Stimulated activated CD8-positive, alpha-beta memory T cell treated with anti-CD3 and anti-CD28 coated beads, Interleukin-12 subunit alpha, Interleukin-12 subunit beta, amount 100 ng/mL, for 4 hours (primary cell): ENCODE results near the gene PHACTR4.
"Not testable (repeated sequence)": the region's sequence is repeated elsewhere in the genome, so short reads cannot be mapped to it uniquely, and the experiment has no call there.

Experiments used
- DNase-seq: peaks from one replicate; pipeline ENCODE4 v3.0.0-alpha.2; 2020; ENCODE audit warnings: low read depth

Gene PHACTR4

DNA sequence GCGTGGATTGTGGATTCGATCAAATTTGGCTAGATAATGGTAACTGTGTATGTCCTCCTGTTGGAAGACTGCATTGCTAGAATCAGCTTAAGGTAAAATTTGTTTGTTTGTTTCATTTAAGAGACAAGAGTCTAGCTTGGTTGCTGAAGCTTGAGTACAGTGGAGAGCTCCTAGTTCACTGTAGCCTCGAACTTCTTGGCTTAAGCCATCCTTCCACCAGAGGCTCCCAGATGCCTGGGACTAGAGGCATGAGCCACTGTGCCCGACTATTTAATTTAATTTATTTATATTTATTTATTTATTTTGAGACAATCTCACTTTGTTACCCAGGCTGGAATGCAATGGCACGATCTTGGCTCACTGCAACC lies 1.5 kb downstream of the PHACTR4 start:
- DNase-seq: no peak

DNA sequence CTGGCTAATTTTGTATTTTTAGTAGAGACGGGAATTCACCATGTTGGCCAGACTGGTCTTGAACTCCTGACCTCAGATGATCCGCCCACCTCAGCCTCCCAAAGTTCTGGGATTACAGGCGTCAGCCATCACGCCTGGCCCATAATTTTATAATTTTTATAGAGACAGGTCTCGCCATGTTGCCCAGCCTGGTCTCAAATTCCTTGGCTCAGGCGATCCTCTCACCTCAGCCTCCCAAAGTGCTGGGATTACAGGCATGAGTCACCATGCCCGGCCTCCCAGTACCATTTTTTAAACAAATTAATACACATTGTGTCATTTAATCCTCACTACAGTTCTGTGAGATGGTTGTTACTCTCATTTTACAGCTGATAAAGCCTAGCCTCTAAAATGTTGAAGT lies 3.9 kb downstream of the PHACTR4 start:
- not testable (repeated sequence) for DNase-seq

DNA sequence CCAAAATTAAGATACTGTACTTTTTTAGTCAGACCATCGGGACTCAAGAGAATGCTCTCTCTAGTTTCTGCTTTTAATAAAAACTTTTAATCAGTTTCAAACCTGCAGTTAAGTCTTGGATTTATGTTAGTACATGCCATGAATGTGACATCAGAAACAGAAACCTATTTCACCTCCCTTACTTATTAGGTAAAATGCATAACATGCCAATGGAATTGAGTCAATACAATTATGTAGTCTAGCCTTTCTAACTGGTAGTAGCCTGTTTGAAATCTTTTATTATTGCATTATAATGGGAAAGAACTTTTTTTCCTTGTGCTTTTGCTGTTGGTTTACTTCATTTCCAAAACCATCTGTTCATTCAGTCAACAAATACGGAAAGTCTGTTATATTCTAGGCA lies 4.8 kb downstream of the PHACTR4 start:
- no peak for DNase-seq

DNA sequence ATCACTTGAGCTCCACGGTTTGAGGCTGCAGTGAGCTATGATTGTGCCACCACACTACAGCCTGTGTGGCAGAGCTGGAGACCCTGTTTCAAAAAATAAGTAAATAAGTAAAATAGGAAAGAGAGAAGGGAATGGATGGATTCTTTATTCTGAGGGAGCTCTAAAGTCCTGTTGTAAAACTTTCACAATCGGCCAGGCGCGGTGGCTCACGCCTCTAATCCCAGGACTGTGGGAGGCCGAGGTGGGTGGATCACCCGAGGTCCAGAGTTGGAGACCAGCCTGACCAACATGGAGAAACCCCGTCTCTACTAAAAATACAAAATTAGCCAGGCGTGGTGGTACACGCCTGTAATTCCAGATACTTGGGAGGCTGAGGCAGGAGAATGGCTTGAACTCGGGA lies 6.1 kb downstream of the PHACTR4 start:
- DNase-seq: not testable (repeated sequence)

DNA sequence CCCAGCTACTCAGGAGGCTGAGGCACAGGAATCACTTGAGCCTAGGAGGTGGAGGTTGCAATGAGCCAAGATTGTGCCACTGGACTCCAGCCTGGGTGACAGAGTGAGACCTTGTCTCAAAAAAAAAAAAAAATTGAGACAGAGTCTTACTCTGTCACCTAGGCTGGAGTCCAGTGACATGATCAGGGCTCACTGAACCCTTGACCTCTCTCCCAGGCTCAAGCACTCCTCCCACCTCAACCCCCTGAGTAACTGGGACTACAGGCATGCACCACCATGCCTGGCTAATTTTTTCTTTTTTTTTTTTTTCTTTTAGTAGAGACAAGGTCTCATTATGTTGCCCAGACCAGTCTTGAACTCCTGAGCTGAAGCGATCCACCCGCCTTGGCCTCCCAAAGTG lies 6.7 kb downstream of the PHACTR4 start:
- not testable (repeated sequence) for DNase-seq

DNA sequence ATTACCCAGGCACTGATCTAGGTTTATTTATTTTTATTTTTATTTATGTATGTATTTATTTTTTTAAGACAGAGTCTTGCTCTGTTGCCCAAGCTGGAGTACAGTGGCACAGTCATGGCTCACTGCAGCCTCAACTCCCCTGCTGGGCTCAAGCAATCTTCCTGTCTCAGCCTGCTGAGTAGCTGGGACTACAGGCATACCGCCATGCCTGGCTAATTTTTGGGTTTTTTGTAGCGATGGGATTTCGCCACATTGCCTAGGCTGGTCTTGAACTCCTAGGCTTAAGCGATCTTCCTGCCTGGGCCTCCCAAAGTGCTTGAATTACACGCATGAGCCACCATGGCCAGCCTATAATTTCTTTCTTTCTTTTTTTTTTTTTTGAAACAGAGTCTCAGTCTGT lies 9.4 kb downstream of the PHACTR4 start:
- DNase-seq: no peak

DNA sequence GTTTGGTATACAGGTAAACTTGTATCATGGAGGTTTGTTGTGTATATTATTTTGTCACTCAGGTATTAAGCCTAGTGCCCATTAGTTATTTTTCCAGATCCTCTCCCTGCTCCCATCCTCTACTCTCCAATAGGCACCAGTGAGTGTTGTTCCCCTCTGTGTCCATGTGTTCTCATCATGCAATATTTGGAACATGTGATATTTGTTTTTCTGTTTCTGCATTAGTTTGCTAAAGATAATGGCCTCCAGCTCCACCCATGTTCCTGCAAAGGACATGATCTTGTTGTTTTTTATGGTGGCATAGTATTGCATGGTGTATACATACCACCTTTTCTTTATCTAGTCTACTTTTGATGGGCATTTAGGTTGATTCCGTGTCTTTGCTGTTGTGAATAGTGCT lies 10.9 kb downstream of the PHACTR4 start:
- no peak for DNase-seq

DNA sequence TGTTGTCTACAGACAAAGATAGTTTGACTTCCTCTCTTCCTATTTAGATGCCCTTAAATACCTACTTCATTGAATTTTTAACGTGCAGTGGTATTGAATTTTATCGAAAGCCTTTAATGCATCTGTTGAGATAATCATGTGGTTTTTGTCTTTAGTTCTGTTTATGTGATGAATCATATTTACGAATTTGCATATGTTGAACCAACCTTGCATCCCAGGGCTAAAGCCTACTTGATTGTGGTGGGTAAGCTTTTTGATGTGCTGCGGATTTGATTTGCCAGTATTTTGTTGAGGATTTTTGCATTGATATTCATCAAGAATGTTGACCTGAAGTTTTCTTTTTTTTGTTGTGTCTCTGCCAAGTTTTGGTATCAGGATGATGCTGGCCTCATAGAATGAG lies 14.2 kb downstream of the PHACTR4 start:
- not testable (repeated sequence) for DNase-seq

DNA sequence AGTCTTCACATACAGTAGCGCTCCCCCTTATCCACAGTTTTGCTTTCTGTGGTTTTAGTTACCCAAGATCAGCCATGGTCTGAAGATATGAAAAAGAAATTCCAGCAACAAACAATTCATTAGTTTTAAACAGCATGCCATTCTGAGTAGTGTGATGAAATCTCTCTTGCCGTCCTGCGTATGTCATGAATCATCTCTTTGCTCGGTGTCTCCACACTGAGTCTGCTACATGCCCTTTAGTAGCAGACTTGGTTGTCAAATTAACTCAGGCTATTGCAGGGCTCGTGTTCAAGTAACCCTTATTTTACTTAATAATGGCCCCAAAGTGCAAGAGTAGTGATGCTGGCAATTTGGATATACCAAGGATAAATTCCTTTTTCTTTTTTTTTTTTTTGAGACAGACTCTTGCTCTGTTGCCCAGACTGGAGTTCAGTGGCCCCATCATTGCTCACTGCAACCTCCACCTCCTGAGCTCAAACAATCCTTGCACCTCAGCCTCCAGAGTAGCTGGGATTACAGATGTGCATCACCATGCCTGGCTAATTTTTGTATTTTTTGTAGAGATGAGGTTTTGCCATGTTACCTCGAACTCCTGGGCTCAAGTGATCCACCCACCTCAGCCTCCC lies 22.6 kb downstream of the PHACTR4 start:
- no peak for DNase-seq

DNA sequence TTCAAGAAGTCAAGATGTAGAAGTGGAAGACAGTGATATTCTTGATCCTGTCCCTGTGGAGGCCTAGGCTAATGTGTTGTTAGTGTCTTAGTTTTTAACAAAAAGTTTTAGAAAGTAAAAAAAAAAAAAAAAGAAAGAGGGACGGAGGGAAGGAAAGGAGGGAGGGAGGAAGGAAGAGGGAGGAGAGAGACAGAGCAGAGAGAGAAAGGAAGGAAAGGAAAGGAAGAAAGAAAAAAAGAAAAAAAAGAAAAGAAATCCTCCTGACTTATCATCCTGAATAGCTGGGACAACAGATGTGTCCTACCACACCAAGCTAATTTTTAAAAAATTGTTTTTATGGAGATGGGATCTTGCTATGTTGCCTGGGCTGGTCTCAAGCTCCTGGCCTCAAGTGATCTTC lies 24.6 kb downstream of the PHACTR4 start:
- DNase-seq: no peak

DNA sequence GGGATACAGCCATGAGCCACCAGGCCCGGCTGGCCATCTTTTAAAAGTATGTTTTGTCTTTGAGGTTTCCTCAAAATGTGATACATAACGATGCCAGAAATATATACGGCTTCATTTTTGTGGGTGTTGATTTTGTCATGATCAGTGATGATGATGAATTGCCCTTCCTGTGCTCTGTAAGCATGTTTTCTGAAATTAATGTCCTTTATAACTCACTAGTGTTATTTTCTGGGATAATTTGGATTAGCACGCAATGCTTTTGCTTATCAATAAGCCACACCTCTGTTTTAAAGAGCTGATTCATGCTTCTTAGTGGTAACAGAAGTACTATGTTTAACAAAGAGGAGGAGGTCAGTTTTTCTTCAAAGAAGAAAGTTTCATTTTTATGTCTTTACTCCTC lies 25.6 kb downstream of the PHACTR4 start:
- no peak for DNase-seq

DNA sequence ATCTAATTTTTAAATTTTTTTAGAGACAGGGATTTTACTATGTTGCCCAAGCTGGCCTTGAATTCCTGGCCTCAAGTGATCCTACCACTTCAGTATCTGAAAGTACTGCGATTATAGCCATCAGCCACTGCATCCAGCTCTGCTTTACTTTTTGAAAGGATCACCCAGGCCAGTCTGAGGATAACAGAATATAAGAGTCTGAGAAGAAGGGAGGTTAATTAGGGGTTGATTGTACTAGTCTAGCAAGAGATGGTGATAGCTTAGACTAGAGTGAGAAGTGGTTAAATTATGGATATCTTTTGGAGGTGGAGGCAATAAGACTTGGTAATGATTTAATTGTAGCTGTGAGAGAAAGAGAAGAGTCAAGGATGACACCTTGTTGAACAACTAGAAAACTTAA lies 32.2 kb downstream of the PHACTR4 start:
- DNase-seq: no peak

DNA sequence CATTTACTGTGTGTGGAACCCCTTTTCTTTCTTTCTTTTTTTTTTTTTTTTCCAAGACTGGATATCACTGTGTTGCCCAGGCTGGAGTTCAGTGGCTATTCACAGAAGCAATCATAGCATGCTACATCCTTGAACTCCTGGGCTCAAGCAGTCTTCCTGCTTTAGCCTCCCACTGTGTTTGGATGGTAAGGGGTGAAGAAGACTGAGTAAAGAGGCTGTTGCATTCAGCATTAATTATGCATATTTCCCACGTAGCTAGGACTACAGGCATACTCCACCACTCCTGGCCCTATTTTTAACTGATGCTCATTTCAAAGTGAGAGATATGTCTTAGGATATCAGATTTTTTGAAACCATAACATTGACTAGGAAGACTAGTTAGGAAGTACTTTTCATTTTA lies 39.5 kb downstream of the PHACTR4 start:
- DNase-seq: no peak

DNA sequence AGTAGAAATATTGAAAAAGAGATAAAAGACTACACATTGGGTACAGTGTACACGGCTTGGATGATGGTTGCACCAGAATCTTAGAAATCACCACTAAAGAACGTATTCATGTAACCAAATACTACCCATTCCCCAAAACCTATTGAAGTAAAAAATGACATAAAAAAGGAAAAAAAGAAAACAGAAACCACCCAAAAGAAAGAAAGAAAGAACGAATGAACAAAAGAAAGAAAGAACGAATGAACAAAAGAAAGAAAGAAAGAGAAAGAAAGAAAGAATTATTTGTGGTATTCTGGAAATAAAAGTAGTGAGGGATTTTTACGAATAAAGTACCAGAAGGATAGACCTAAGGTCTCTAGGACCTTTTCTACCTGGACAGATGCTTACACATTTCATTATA lies 42.1 kb downstream of the PHACTR4 start:
- DNase-seq: no peak

DNA sequence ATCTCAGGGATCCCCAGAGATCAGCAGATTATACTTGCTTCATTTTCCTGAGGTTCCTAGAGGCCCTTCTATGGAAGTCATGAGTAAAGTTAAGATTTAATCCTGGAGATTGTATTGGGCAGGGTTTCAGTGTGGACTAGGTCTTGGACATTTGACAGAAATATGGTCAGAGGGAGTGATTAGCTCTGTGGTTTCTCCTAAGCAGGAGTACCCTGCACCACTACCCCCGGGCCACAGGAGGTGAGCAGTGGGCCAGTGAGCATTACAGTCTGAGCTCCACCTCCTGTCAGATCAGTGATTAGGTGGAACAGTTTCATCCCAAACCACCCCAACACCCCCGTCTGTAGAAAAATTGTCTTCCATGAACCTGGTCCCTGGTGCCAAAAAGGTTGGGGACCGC lies 43.2 kb downstream of the PHACTR4 start:
- DNase-seq: no peak

DNA sequence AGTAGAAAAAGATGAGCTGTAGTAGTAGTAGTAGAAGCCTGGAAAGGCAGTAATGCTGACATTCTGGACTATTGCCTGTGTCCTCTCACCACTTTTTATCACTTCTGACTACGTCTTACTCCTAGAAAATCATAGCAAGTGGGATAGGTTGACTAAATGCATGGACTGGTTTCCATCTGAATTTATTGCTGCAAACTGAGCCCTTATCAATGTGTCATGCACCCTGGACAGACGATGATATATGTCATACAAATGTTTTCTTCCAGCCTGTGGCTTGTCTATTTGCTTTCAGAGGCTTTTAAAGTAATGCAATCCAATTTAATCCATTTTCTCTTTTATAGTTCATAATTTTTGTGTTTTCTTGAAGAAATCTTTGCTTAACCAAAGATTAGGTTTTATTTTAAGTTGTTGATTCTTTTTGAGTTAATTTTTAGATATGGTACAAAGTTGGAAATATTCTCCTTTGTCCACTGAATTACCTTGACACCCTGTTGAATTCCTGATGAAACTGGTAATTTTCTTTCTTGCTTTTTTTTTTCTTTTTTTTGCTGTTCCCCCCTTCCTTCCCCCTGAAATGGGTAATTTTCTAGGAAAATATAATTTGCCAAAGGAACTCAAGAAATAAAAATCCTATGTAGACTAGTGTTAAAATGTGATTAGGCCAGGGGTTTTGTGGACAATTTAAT lies 47.1 kb downstream of the PHACTR4 start:
- no peak for DNase-seq

DNA sequence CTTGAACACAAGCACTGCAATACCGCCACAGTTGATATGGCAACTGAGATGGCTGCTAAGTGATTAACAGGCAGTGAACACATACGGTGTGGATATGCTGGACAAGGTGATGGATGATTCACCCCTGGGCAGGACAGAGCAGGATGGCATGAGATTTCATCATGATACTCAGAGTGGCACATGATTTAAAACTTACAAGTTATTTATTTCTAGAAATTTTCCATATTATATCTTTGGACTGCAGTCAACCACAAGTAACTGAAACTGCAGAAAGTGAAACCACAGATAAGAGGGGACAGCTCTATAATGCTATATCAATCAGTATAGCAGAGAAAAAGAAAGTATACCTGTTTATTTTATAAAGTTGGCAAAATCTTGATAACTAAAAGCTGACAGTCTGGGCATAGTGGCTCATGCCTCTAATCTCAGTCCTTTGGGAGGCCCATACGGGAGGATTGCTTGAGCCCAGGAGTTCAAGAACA lies 47.9 kb downstream of the PHACTR4 start:
- DNase-seq: no peak

DNA sequence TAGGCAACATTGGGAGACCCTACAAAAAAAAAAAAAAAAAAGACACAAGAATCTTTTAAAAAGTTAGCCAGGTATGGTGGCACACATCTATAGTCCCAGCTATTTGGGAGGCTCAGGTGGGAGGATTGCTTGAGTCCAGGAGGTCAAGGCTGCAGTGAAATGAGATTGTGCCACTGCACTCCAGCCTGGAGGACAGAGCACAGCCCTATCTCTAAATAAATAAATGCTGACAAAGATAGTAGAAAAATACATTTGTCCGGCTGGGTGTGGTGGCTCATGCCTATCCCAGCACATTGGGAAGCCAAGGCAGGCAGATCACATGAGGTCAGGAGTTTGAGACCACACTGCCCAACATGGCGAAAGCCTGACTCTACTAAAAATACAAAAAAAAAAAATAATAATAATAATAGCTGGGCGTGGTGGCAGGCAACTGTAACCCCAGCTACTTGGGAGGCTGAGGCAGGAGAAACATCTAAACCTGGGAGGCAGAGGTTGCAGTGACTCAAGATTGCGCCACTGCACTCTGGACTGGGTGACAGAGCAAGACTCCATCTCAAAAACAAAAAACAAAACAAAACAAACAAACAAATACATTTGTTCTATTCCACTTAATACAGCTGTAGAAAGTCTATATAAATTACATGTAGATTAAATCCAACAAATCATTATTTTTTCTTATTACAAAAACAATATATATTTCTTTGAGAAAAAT lies 48.5 kb downstream of the PHACTR4 start:
- DNase-seq: no peak

DNA sequence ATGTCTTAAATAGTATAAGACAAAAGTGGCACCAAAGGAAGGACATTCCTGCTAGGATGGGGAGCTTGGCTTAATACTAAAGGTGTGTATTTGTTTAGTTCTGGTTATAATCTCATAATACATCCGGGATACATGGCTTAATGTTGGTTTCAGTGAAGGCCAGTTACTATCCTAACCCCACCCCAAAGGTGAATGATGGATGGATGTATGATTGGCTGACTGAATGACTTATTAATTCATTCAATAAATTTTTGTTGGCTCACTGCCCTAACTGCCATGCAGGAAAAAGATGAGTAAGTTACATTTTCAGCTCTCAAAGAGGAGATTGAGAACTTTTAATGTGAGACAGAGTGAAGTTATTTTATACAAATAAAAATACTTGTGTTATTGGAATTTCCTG lies 52.2 kb downstream of the PHACTR4 start:
- DNase-seq: no peak

DNA sequence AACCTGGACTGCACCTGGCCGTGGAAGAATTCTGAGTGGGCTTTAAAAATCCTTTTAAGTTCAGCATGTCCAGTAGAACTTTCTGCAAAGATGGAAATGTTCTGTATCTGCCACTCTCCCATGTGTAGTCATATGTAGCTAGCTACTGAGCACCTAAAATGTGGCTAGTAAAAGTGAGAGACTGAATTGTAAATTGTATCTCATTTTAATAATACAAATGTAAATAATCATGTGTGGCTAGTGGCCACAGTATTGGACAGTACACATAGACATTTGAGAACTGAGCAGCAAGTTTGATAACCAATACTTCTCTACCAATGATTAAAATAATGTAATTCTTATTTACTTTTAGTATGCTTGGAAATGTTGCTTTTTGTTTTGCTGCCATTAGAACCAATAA lies 57.3 kb downstream of the PHACTR4 start:
- no peak for DNase-seq

DNA sequence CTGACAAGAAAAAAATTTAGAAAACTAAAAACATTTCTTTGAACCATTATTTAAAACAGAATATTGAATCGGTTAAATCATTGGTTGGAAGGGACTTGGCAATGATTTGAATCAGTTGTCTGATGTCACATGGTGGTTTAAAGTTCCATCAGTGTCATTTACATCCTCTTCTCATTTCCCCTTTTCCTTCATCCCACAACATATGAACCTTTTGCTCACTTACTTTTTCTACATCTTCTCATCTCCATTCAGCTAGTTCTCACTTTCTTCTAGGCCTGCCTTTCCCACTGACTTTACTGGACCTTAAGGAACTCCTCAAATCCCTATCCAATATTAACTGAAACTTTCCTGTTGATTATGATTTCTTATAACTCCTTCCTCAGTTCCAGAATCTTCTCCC lies 58.5 kb downstream of the PHACTR4 start:
- no peak for DNase-seq

DNA sequence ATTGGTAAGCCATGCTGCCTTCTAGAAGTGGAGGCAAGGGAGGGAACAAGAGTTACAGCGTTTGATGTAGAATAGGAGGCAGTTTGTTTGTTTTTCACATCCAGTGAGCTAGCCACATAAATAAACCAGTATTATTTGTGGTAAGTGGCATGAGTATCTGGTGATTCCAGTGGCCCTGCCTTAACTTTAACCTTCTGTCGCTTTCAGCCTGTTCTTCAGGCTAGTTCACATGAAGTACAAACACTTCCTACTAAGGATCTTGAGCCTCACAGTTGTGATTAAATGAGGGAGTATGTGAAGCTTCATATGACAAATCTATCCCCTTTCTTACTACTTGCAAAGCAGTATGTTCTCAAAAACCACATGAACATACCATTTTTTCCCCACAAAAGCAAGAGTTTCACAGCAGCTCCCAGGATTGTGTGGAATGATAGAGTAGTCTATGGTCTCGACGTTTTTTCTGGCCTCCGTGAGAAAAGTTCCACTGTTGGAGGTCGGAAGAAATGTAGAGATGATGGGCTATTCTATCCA lies 59.5 kb downstream of the PHACTR4 start:
- DNase-seq: no peak

DNA sequence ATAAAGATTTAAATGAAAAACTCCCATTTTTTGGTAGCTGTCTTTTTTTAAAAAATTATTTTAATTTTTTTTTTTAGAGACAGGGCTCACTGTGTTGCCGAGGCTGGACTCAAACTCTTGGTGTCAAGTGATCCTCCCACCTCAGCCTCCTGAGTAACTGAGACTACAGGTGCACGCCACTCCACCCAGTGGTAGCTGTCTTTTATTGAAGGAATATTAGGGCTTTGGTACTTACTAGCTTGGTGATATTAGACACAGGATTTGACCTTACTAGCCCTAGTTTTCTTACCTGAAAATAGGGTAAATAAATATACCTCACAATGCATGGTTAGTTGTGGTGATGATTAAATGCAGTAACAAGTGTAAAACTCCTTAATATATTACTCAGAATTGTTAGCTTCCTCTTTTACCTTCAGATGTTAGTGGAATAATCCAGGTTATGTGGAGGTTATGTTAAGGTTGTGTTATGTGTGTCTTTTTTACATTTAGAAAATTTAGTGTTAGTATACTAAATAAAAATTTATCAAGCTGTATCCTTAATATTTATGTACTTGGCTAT lies 66.8 kb downstream of the PHACTR4 start:
- DNase-seq: no peak
